HL-60 (cell line): Measurements from ENCODE around the gene HTR3A.

Source experiments
- POLR2AphosphoS5 ChIP-seq: IDR thresholded peaks from 2 replicates; pipeline ENCODE4 v1.6.1; 2012; ENCODE audit warnings: low read depth
- TF ChIP-seq, protein P1 (sequence below): IDR thresholded peaks from one replicate; pipeline ENCODE4 v1.5.1; 2011; ENCODE audit warnings: low read length, control low read depth, inconsistent platforms; ENCODE audit not compliant: insufficient read depth

GRCh38 chr11:114039551-114039950 is 64.6 kb downstream of the HTR3A start:
- TF ChIP-seq, protein P1, sequence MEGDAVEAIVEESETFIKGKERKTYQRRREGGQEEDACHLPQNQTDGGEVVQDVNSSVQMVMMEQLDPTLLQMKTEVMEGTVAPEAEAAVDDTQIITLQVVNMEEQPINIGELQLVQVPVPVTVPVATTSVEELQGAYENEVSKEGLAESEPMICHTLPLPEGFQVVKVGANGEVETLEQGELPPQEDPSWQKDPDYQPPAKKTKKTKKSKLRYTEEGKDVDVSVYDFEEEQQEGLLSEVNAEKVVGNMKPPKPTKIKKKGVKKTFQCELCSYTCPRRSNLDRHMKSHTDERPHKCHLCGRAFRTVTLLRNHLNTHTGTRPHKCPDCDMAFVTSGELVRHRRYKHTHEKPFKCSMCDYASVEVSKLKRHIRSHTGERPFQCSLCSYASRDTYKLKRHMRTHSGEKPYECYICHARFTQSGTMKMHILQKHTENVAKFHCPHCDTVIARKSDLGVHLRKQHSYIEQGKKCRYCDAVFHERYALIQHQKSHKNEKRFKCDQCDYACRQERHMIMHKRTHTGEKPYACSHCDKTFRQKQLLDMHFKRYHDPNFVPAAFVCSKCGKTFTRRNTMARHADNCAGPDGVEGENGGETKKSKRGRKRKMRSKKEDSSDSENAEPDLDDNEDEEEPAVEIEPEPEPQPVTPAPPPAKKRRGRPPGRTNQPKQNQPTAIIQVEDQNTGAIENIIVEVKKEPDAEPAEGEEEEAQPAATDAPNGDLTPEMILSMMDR = no peak
- TF ChIP-seq POLR2AphosphoS5 = no peak
